Duodenal mucosa (tissue), 2 donors: ENCODE measurements around the gene RAB5IF.
"Not testable (repeated sequence)": the region's sequence is repeated elsewhere in the genome, so short reads cannot be mapped to it uniquely, and the experiment has no call there.

Experiments
- H3K27ac ChIP-seq: one replicate; pipeline ENCODE4 v1.7.0; 2013; ENCODE audit warnings: low read depth, low read length
- H3K27me3 ChIP-seq, 2 donors: one replicate each; pipeline ENCODE4 v1.7.0; 2013; ENCODE audit warnings: low read length in 2 of 2, control low read depth in 1 of 2; ENCODE audit not compliant: insufficient read depth in 2 of 2, control insufficient read depth in 1 of 2
- H3K36me3 ChIP-seq, 2 donors: one replicate each; pipeline ENCODE4 v1.7.0; 2013; ENCODE audit warnings: low read length in 2 of 2, control low read depth in 1 of 2; ENCODE audit not compliant: insufficient read depth in 2 of 2, control insufficient read depth in 1 of 2
- H3K4me1 ChIP-seq, 2 donors: one replicate each; pipeline ENCODE4 v1.7.0; 2013; ENCODE audit warnings: low read length in 2 of 2, control low read depth in 1 of 2; ENCODE audit not compliant: insufficient read depth in 2 of 2, control insufficient read depth in 1 of 2
- H3K4me3 ChIP-seq, 2 donors: one replicate each; pipeline ENCODE4 v1.7.0; 2013; ENCODE audit warnings: low read length in 2 of 2, low read depth in 1 of 2
- H3K9ac ChIP-seq, 2 donors: one replicate each; pipeline ENCODE4 v1.7.0; 2013; ENCODE audit warnings: low read length in 2 of 2, low read depth in 1 of 2
- H3K9me3 ChIP-seq, 2 donors: one replicate each; pipeline ENCODE4 v1.7.0; 2013; ENCODE audit warnings: low read length in 2 of 2, control low read depth in 1 of 2; ENCODE audit not compliant: control insufficient read depth in 1 of 2

RAB5IF gene

DNA sequence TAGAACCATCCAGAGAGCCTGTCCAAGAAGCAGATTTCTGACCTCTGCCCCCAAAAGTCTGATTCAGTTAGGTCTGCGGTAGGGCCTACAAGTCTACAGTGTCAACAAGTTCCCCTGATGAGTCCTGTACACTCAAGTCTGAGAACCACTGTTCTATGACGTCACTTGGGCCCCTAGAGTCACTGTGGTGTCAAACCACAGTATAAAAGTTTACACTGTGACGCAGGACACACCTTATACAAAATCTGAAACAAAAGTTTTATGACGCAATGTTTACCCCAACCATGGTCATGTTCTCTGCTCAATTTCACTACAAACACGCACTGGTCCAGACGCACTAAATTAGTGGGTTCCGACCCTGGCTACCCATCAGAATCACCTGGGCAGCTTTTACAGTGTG, 22.5 kb downstream of the RAB5IF start:
- Histone ChIP-seq H3K4me3 (no peak overlapping the region), H3K36me3 (no peaks in the 10 kb centered on the region), H3K4me1 (peaks cover 11% of the 10 kb centered on the region in 2 donors), H3K9me3 (no peaks in the 10 kb centered on the region), H3K27ac (no peak overlapping the region), H3K27me3 (no peaks in the 10 kb centered on the region), H3K9ac (no peak overlapping the region)

DNA sequence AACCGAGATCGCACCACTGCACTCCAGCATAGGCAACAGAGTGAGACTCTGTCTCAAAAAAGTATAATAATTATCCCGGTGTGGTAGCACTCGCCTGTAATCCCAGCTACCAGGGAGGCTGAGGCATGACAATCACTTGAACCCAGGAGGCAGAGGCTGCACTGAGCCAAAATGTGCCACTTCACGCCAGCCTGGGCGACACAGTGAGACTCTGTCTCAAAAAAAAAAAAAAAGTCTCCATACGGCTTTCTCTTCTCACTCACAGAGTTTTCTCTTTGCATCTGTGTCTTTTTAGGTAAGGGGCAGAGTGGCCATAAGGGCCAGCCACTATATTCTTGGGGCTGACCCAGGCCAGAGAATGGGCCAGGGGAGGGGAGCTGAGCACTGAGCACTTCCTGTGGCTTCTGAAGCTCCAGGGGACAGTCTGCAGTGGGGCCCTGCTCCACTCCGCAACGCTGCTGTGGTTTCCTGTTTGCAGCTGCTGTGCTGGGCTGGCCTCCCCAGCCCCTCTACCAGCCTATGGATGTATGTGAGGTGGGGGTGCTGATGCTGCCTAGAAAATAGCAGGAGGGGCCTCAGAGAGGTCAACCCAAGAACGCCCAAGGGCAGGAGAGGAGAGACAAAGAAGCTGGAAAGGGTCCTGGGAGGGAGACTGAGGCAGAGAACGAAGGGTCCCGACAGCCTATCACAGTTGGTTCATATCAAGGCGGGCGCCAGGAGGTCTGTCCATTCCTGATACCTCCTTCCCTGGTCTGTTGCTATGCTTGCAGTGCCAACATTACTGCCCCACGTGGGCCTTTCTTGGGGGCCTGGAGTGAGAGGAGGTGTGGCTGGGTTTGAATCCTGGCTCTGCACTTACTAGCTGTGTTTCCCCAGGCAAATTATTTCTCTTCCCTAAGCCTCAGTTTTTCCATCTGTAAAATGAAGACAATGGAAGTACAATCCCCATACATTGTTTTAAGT, 24.4 kb downstream of the RAB5IF start:
- no peaks in the 10 kb centered on the region for H3K9me3 ChIP-seq
- H3K27ac ChIP-seq, result no peak overlapping the region
- H3K4me3 ChIP-seq, result no peak overlapping the region
- H3K36me3 ChIP-seq, result no peaks in the 10 kb centered on the region
- H3K4me1 ChIP-seq, result peaks cover 0 to 3% of the 10 kb centered on the region in 2 donors
- H3K27me3 ChIP-seq, result no peaks in the 10 kb centered on the region
- no peak overlapping the region for H3K9ac ChIP-seq

DNA sequence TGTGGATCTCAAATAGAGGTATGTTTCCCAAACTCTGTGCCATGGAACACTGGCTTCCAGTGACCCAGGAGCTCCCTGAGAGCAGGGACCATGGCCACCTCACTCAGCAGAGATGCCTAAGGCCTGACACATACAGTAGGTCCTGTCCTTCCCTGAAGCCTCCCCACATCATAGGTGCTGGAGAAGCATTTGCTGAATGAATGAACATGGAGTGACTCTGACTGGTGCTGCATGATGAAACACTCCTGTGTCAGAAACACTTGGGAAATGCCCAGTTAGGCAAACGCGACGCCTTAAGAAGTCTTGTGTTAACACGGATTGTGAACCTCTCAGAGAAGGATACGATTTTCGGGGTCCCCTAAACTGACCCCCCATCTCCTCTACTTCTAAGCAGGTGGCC, 26.1 kb downstream of the RAB5IF start:
- H3K36me3 ChIP-seq, result no peaks in the 10 kb centered on the region
- H3K9ac ChIP-seq, result no peak overlapping the region
- H3K27ac ChIP-seq, result no peak overlapping the region
- no peak overlapping the region for H3K4me3 ChIP-seq
- no peaks in the 10 kb centered on the region for H3K9me3 ChIP-seq
- peaks cover 0 to 3% of the 10 kb centered on the region in 2 donors for H3K4me1 ChIP-seq
- H3K27me3 ChIP-seq, result no peaks in the 10 kb centered on the region

DNA sequence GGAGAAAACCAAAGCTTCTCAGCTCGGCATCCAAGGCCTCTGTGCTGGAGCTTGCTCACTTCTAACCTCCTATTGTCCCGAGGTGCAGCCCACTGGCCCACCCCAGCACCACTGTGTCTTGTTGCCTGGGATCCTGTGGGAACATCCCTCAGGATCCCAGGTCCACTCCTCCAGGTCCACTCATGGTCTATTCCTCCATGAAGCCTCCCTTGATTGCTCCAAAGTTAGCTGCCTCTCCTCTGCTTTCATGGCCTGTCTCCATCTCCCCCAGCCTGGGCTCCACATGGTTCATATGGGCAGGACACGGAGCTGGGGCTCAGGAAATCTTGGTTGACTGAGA, 26.5 kb downstream of the RAB5IF start:
- no peak overlapping the region for H3K4me3 ChIP-seq
- no peaks in the 10 kb centered on the region for H3K9me3 ChIP-seq
- H3K27me3 ChIP-seq, result no peaks in the 10 kb centered on the region
- H3K4me1 ChIP-seq, result peaks cover 0 to 3% of the 10 kb centered on the region in 2 donors
- no peaks in the 10 kb centered on the region for H3K36me3 ChIP-seq
- H3K9ac ChIP-seq, result no peak overlapping the region
- no peak overlapping the region for H3K27ac ChIP-seq

- no peaks in the 10 kb centered on the region for H3K9me3 ChIP-seq
- no peaks in the 10 kb centered on the region for H3K27me3 ChIP-seq
- no peak overlapping the region for H3K9ac ChIP-seq
- H3K36me3 ChIP-seq, result no peaks in the 10 kb centered on the region
- H3K4me3 ChIP-seq, result no peak overlapping the region
- H3K27ac ChIP-seq, result no peak overlapping the region
- H3K4me1 ChIP-seq, result peaks cover 0 to 3% of the 10 kb centered on the region in 2 donors
These were observed 27.1 kb downstream of the RAB5IF start for GRCh38 chr20:36632487-36633284.

DNA sequence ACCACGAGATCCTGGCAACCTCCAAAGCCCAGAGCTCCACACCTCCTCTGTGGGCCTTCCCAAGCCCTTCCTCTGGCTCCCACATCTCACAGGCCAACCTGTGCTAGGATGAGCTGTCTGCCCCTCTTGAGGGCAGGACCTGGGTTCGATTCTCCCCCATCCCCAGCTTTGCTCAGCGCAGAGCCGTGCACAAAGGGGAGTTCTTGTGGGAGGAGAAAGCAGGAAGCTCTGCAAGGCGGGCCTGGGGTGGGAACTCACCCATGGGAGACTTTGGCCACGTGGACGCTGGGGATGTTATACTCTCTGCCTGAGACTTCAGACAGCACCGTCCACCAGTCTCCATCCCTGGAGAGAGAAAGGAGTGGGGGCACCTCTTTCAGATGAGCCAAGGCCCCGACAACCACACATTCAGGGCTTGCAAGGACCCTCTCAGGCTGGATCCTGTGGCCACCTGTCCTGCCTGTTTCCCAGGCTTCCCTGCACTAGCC, 27.8 kb downstream of the RAB5IF start:
- Histone ChIP-seq H3K27me3 (no peaks in the 10 kb centered on the region), H3K4me1 (peaks cover 0 to 3% of the 10 kb centered on the region in 2 donors)

DNA sequence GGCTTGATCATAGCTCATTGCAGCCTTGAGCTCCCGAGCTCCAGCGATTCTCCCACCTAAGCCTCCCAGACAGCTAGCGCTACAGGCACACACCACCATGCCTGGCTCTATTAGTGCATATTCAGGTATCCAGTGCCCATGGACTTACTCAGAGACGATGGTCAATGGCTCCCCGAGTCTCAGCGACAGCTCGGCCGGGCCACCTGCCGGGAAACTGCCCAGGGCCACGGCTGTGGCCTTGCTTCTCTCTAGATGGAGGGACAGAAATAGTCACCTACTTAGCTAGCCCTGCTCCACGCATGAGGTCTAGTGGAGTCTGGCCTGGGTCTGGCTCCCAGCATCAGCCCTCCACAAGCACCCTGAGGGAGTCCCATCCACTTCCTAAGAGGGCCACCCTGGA, 28.8 kb downstream of the RAB5IF start:
- H3K9me3 ChIP-seq, result no peaks in the 10 kb centered on the region
- H3K27ac ChIP-seq, result no peak overlapping the region
- no peak overlapping the region for H3K4me3 ChIP-seq
- H3K4me1 ChIP-seq, result peaks cover 0 to 3% of the 10 kb centered on the region in 2 donors
- H3K36me3 ChIP-seq, result no peaks in the 10 kb centered on the region
- H3K27me3 ChIP-seq, result no peaks in the 10 kb centered on the region
- no peak overlapping the region for H3K9ac ChIP-seq

More for the DNA sequence above, 27.8 kb downstream of the RAB5IF start:
- Histone ChIP-seq H3K9ac (no peak overlapping the region), H3K9me3 (no peaks in the 10 kb centered on the region), H3K36me3 (no peaks in the 10 kb centered on the region), H3K4me3 (no peak overlapping the region), H3K27ac (no peak overlapping the region)

GRCh38 chr20:36638876-36639400, 33.4 kb downstream of the RAB5IF start:
- not testable (repeated sequence) for H3K27ac ChIP-seq, H3K4me1 ChIP-seq, H3K9ac ChIP-seq, H3K27me3 ChIP-seq, H3K36me3 ChIP-seq, H3K9me3 ChIP-seq, H3K4me3 ChIP-seq

DNA sequence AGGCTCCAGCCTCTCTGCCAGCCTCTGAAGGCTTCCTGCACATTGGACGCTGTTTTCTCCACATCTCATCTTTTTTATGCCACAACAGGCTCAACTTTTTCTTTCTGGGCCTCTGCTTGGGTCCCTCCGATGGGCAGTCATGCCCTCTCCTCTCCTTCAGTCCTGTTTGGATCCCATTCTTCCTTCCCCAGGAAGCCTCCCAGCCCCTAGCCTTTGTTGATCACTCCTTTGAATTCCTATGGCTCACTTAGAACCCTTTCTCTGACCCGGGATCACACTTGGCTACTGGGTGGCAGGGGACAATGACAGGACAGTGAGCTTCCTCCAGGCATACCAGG, 35.9 kb downstream of the RAB5IF start:
- Histone ChIP-seq H3K9ac (no peak overlapping the region), H3K9me3 (no peaks in the 10 kb centered on the region), H3K27me3 (no peaks in the 10 kb centered on the region)

DNA sequence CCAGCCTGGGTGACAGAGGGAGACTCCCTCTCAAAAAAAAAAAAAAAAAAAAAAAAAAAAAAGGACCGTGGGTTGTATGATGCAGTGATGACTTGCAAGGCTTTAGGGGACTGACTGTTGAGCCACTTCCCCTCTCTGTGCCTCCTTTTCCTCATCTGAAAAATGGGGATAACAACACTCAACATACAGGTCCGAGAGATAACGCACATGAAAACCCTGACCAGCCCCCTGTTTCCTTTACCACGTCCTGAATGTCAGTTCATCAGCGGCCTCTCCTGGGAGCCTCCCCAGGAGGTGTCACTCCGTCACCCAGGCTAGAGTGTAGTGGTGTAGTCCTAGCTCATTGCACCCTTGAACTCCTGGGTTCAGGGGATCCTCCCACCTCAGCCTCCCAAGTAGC, 36.6 kb downstream of the RAB5IF start:
- Histone ChIP-seq H3K27ac (no peak overlapping the region), H3K36me3 (no peaks in the 10 kb centered on the region), H3K9ac (no peak overlapping the region), H3K4me3 (no peak overlapping the region), H3K27me3 (no peaks in the 10 kb centered on the region), H3K9me3 (no peaks in the 10 kb centered on the region), H3K4me1 (no peaks in the 10 kb centered on the region)

More for the DNA sequence above, 35.9 kb downstream of the RAB5IF start:
- Histone ChIP-seq H3K4me1 (no peaks in the 10 kb centered on the region), H3K27ac (no peak overlapping the region), H3K36me3 (no peaks in the 10 kb centered on the region), H3K4me3 (no peak overlapping the region)
